HCT116 (cell line): Measurements from ENCODE around the gene ROR2. TPM values are rescaled to one million over a fixed set of nuclear protein-coding genes. Genes with fewer than 3 reads are reported as not detected.

ENCODE experiments used
- ATAC-seq: fragments of 200-7000 bp; cut with Tn5 transposase; 2 replicates; pipeline ENCODE4 v1.9.1; 2020; ENCODE audit warnings: mild to moderate bottlenecking, moderate library complexity
- BruUV-seq: library from RNA; stranded (reverse); fragments of 400-500 nt; replicated peaks from 2 replicates; lab custom pipeline; 2021; lab: Mats Ljungman, UMichigan
- CTCF ChIA-PET: fragments of 300-600 bp; sonication (Branson Sonifier 250); formaldehyde crosslinking; loops from one replicate; lab custom pipeline; 2021; ENCODE audit warnings: antibody characterized with exemption; lab: Charles Lee
- POLR2A ChIA-PET: fragments of 300-600, 350-600 bp; sonication (Branson Sonifier 250); formaldehyde crosslinking; loops from one replicate; lab custom pipeline; 2021; ENCODE audit warnings: antibody characterized with exemption; lab: Charles Lee
- RAD21 ChIA-PET, 2 experiments: fragments of 300-600 bp; sonication (Branson Sonifier 250); formaldehyde crosslinking; loops; one replicate each; lab custom pipeline; 2023; ENCODE audit warnings: low total read pairs in 2 of 2; ENCODE audit not compliant: uncharacterized antibody in 2 of 2, unreplicated experiment in 2 of 2, low non-redundant PET in 1 of 2; lab: Charles Lee
- DNase-seq: peaks from one replicate; pipeline ENCODE4 v3.0.0-alpha.2; 2010; ENCODE audit warnings: low read depth, low spot score
- H2AFZ ChIP-seq: fragments of 200-600 bp; shearing (Covaris generic), sonication (generic); 2 replicates; pipeline ENCODE4 v1.6.1; 2017; ENCODE audit warnings: low read depth, mixed run types, mixed read lengths, antibody characterized with exemption, low read length; ENCODE audit not compliant: poor library complexity, severe bottlenecking
- H3K27ac ChIP-seq: 2 replicates; pipeline ENCODE4 v1.5.1; 2012; ENCODE audit warnings: low read depth, low read length
- H3K27me3 ChIP-seq: fragments of 200-600 bp; sonication (generic); 2 replicates; pipeline ENCODE4 v1.6.1; 2016; ENCODE audit warnings: mixed run types, low read length, mixed read lengths; ENCODE audit not compliant: insufficient read depth
- H3K36me3 ChIP-seq, 2 experiments: fragments of 200-500 bp in 1 of 2; fragments of 200-600 bp in 1 of 2; sonication (Bioruptor generic) in 1 of 2; sonication (generic) in 1 of 2; 2 replicates each; pipeline versions ENCODE4 v1.5.1 to v1.6.1; 2014 to 2016; ENCODE audit warnings: low read length in 2 of 2, inconsistent platforms in 1 of 2, mixed read lengths in 1 of 2, mixed run types in 1 of 2; ENCODE audit not compliant: insufficient read depth in 2 of 2, control insufficient read depth in 1 of 2
- H3K4me1 ChIP-seq, 2 experiments: fragments of 200-600 bp in 1 of 2; sonication (generic) in 1 of 2; 2 replicates each; pipeline versions ENCODE4 v1.5.1 to v1.6.1; 2012 to 2017; ENCODE audit warnings: low read length in 2 of 2, inconsistent platforms in 1 of 2, mild to moderate bottlenecking in 1 of 2, mixed read lengths in 1 of 2, mixed run types in 1 of 2, moderate library complexity in 1 of 2; ENCODE audit not compliant: insufficient read depth in 2 of 2, control insufficient read depth in 1 of 2
- H3K4me2 ChIP-seq: fragments of 200-600 bp; sonication (generic); 2 replicates; pipeline ENCODE4 v1.6.1; 2017; ENCODE audit warnings: mixed run types, low read length, mixed read lengths
- H3K4me3 ChIP-seq, 2 experiments: fragments of 200-600 bp in 1 of 2; sonication (generic) in 1 of 2; replicated peaks in 1 of 2; 2 replicates each; pipeline ENCODE4 v1.5.1; 2011 to 2016; ENCODE audit warnings: low read length in 2 of 2, control low read depth in 1 of 2, low read depth in 1 of 2, mild to moderate bottlenecking in 1 of 2, mixed read lengths in 1 of 2, mixed run types in 1 of 2
- H3K79me2 ChIP-seq: fragments of 200-600 bp; sonication (generic); 2 replicates; pipeline ENCODE4 v1.6.1; 2017; ENCODE audit warnings: mild to moderate bottlenecking, mixed run types, low read length, moderate library complexity, mixed read lengths; ENCODE audit not compliant: insufficient read depth
- H3K9ac ChIP-seq: fragments of 200-600 bp; sonication (generic); 2 replicates; pipeline ENCODE4 v1.6.1; 2016; ENCODE audit warnings: low read length, mixed read lengths
- H3K9me2 ChIP-seq: fragments of 200-600 bp; sonication (generic), shearing (Covaris generic); 2 replicates; pipeline ENCODE4 v1.6.1; 2017; ENCODE audit warnings: mixed run types, mild to moderate bottlenecking, moderate library complexity; ENCODE audit not compliant: insufficient read depth
- H3K9me3 ChIP-seq, 2 experiments: fragments of 200-500 bp in 1 of 2; fragments of 200-600 bp in 1 of 2; sonication (Bioruptor generic) in 1 of 2; sonication (generic) in 1 of 2; 2 replicates each; pipeline ENCODE4 v1.6.1; 2014 to 2017; ENCODE audit warnings: low read length in 2 of 2, mixed read lengths in 2 of 2, inconsistent platforms in 1 of 2, low read depth in 1 of 2, mild to moderate bottlenecking in 1 of 2, mixed run types in 1 of 2, moderate library complexity in 1 of 2; ENCODE audit not compliant: control insufficient read depth in 1 of 2, insufficient read depth in 1 of 2
- H4K20me1 ChIP-seq: fragments of 200-600 bp; sonication (generic), shearing (Covaris generic); 2 replicates; pipeline ENCODE4 v1.6.1; 2017; ENCODE audit warnings: mixed run types, mild to moderate bottlenecking, moderate library complexity; ENCODE audit not compliant: insufficient read depth
- CEBPB ChIP-seq: IDR thresholded peaks from 2 replicates; pipeline ENCODE4 v1.6.1; 2012; ENCODE audit warnings: low read depth
- EZH2 ChIP-seq: fragments of 200-600 bp; sonication (generic); IDR thresholded peaks from 2 replicates; pipeline ENCODE4 v1.6.1; 2017; ENCODE audit warnings: antibody characterized with exemption, mixed run types
- EZH2phosphoT487 ChIP-seq: fragments of 200-600 bp; IDR thresholded peaks from 2 replicates; pipeline ENCODE4 v1.6.1; 2018; ENCODE audit warnings: antibody characterized with exemption, borderline replicate concordance
- SP1 ChIP-seq: IDR thresholded peaks from 2 replicates; pipeline ENCODE4 v1.6.1; 2012; ENCODE audit warnings: low read depth
- SRF ChIP-seq: IDR thresholded peaks from 2 replicates; pipeline ENCODE4 v1.6.1; 2012; ENCODE audit warnings: low read depth
- YY1 ChIP-seq: IDR thresholded peaks from 2 replicates; pipeline ENCODE4 v1.6.1; 2011; ENCODE audit warnings: low read length, low read depth, moderate library complexity, mild to moderate bottlenecking; ENCODE audit not compliant: insufficient replicate concordance; ENCODE audit errors: extremely low read depth
- intact Hi-C: fragments of 100-400 bp; cut with micrococcal nuclease; formaldehyde crosslinking; loops from 2 replicates; pipeline ENCODE4 v1.10.0; 2022
- total RNA-seq: library from RNA; stranded (reverse); gene quantifications from one replicate; pipeline ENCODE4 v1.2.1, GENCODE V29; 2021; ENCODE audit not compliant: unreplicated experiment
- TF ChIP-seq, protein P1 (sequence below), 3 experiments: fragments of 200-600 bp in 1 of 3; sonication (generic) in 1 of 3; IDR thresholded peaks in 2 of 3; conservative IDR thresholded peaks in 1 of 3; 2 replicates each; pipeline ENCODE4 v1.5.1; 2012 to 2017; ENCODE audit warnings: low read depth in 2 of 3, low read length in 2 of 3, antibody characterized with exemption in 1 of 3, borderline replicate concordance in 1 of 3, control low read depth in 1 of 3, mild to moderate bottlenecking in 1 of 3, mixed read lengths in 1 of 3, mixed run types in 1 of 3, moderate library complexity in 1 of 3; ENCODE audit not compliant: insufficient read depth in 1 of 3

The ROR2 gene
- total RNA-seq, 1 experiment from 2014 or later = 15.7 TPM

DNA sequence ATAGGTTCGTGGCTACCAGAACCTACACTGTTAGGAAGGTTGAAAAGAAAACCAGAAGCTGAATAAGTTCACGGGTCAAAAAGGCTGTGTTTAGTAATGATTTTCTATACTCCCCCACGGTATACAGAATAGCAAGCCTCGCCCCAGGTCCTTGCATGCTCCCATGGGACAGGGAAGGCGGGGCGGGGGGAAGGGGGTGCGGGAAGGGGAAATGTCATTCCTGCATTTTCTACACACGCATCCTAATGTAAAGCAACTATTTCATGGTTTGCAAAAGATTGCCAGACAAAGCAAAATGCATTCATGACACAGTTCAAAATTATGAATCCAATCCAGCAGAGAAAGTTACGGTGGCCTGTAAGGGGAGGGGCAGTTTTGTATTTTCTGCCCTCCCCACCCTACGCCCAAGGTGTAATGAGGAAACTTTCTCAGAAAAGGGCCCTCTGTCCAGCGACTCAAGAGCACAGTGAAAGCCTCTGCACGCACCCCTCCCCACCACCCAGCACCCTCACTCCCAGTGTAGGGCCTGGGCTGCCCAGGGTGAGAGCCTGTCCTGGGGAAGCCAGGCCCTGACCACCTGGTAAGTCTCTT is 105.2 kb downstream of the ROR2 start:
- POLR2A ChIA-PET = no interaction called here
- TF ChIP-seq EZH2phosphoT487 (no peak), SP1 (no peak), YY1 (no peak)
- TF ChIP-seq, protein P1, sequence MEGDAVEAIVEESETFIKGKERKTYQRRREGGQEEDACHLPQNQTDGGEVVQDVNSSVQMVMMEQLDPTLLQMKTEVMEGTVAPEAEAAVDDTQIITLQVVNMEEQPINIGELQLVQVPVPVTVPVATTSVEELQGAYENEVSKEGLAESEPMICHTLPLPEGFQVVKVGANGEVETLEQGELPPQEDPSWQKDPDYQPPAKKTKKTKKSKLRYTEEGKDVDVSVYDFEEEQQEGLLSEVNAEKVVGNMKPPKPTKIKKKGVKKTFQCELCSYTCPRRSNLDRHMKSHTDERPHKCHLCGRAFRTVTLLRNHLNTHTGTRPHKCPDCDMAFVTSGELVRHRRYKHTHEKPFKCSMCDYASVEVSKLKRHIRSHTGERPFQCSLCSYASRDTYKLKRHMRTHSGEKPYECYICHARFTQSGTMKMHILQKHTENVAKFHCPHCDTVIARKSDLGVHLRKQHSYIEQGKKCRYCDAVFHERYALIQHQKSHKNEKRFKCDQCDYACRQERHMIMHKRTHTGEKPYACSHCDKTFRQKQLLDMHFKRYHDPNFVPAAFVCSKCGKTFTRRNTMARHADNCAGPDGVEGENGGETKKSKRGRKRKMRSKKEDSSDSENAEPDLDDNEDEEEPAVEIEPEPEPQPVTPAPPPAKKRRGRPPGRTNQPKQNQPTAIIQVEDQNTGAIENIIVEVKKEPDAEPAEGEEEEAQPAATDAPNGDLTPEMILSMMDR (IDR thresholded peaks at IDR 0.05 in 2 of 3, conservative IDR thresholded peaks at IDR 0.05 in 1 of 3; ENCODE audit: borderline replicate concordance in 1 of 3, insufficient read depth in 1 of 3, low read depth in 2 of 3, low read length in 2 of 3) = no peak
- no peaks in the 10 kb centered on the region for H3K9me3 ChIP-seq
- no peak overlapping the region for H2AFZ ChIP-seq
- no TSS peak for BruUV-seq
- no peak overlapping the region for H3K4me2 ChIP-seq
- H4K20me1 ChIP-seq = no peaks in the 10 kb centered on the region
- H3K27ac ChIP-seq = no peak overlapping the region
- DNase-seq (no peak), ATAC-seq (no peak)
- intact Hi-C loops = no loop called here
- H3K36me3 ChIP-seq = no peaks in the 10 kb centered on the region
- no peaks in the 10 kb centered on the region for H3K79me2 ChIP-seq
- no peak overlapping the region for H3K4me3 ChIP-seq
- H3K9me2 ChIP-seq = no peaks in the 10 kb centered on the region
- H3K9ac ChIP-seq = no peak overlapping the region
- CTCF ChIA-PET = no interaction called here
- RAD21 ChIA-PET = no interaction called here
- no peaks in the 10 kb centered on the region for H3K4me1 ChIP-seq
- H3K27me3 ChIP-seq = no peaks in the 10 kb centered on the region

DNA sequence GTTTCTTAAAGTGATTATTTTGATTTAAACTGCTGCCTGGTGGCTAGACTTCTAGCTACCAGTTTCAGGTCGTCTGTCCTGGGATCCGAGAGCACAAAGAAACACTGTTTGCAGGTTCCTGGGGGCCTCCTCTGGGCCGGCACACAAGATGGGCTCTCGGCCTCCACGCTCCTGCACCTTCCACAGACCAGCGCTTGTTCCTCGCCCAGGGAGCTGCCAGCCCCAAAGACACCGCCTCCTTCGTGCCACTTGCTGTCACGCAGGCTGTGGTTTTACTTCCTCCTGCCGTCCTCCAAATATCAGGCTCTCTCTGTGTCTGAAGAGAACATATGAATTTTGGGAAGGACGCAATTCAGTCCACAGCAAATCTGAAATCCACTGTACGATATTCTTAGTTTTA is 105.8 kb downstream of the ROR2 start:
- intact Hi-C loops = no loop called here
- DNase-seq (no peak), ATAC-seq (no peak)
- Histone ChIP-seq H2AFZ (no peak overlapping the region), H4K20me1 (no peaks in the 10 kb centered on the region), H3K9me2 (no peaks in the 10 kb centered on the region), H3K9me3 (no peaks in the 10 kb centered on the region), H3K79me2 (no peaks in the 10 kb centered on the region; the same call in 1 of the 2 replicates), H3K9ac (no peak overlapping the region), H3K36me3 (no peaks in the 10 kb centered on the region), H3K27me3 (no peaks in the 10 kb centered on the region), H3K27ac (no peak overlapping the region), H3K4me2 (no peak overlapping the region), H3K4me3 (no peak overlapping the region), H3K4me1 (peaks cover 1 to 2% of the 10 kb centered on the region in 2 experiments; a peak in 2 of 4 replicates)
- ChIA-PET CTCF (no interaction called here), RAD21 (no interaction called here), POLR2A (interaction anchor here (0.6 kb wide), 1 partner anchor 271 kb away, joined by 3 read pairs; the partner anchor contains the start of gene SPTLC1)
- TF ChIP-seq SRF (no peak), YY1 (no peak), EZH2phosphoT487 (no peak), CEBPB (no peak), EZH2 (no peak), SP1 (no peak)
- no TSS peak for BruUV-seq
